ENCODE results near the gene TAS2R40.

- TF ChIP-seq TAF1 (IDR thresholded peaks at IDR 0.05; ENCODE audit: borderline replicate concordance, insufficient read depth, low read length) (no peak), POLR2AphosphoS5 (IDR thresholded peaks at IDR 0.05; ENCODE audit: low read depth, low read length) (no peak), REST (IDR thresholded peaks at IDR 0.05; ENCODE audit: insufficient read depth in 1 of 2, low read depth in 2 of 2, low read length in 2 of 2) (no peak)
Observed at GRCh38 chr7:143265017-143265693, 43.3 kb downstream of the TAS2R40 start.

Measured in PFSK-1 (cell line).